HEK293T (cell line): ENCODE data around the gene CBL.

ENCODE experiments used
- BHLHE40 ChIP-seq: fragments of 450-650 bp; IDR thresholded peaks from 2 replicates; pipeline ENCODE4 v1.6.1; 2016; ENCODE audit warnings: mild to moderate bottlenecking, moderate library complexity, borderline replicate concordance
- FOXK2 ChIP-seq: fragments of 450-650 bp; IDR thresholded peaks from 2 replicates; pipeline ENCODE4 v1.6.1; 2016; ENCODE audit warnings: mild to moderate bottlenecking
- FOXM1 ChIP-seq: fragments of 450-650 bp; IDR thresholded peaks from 2 replicates; pipeline ENCODE4 v1.6.1; 2017; ENCODE audit warnings: mild to moderate bottlenecking, borderline replicate concordance
- HDGF ChIP-seq: fragments of 450-650 bp; IDR thresholded peaks from 2 replicates; pipeline ENCODE4 v1.6.1; 2017; ENCODE audit warnings: antibody characterized with exemption, borderline replicate concordance
- L3MBTL2 ChIP-seq: fragments of 450-650 bp; conservative IDR thresholded peaks from 2 replicates; pipeline ENCODE4 v1.6.1; 2016; ENCODE audit warnings: mild to moderate bottlenecking
- SP1 ChIP-seq: fragments of 450-650 bp; IDR thresholded peaks from 2 replicates; pipeline ENCODE4 v1.6.1; 2017
- SUZ12 ChIP-seq: fragments of 450-650 bp; IDR thresholded peaks from 2 replicates; pipeline ENCODE4 v1.6.1; 2016; ENCODE audit warnings: mild to moderate bottlenecking
- ZNF384 ChIP-seq: fragments of 450-650 bp; IDR thresholded peaks from 2 replicates; pipeline ENCODE4 v1.6.1; 2016

- TF ChIP-seq FOXK2 = no peak
- TF ChIP-seq SP1 = no peak
- TF ChIP-seq HDGF = no peak
- no peak for TF ChIP-seq SUZ12
- no peak for TF ChIP-seq FOXM1
- no peak for TF ChIP-seq L3MBTL2
- TF ChIP-seq BHLHE40 = no peak
- no peak for TF ChIP-seq ZNF384
These were observed 42.9 kb downstream of the CBL start for GRCh38 chr11:119248750-119249670.
